Neural crest cell (in vitro differentiated cells): ENCODE measurements around the gene FBXL3. TPM values are rescaled to one million over a fixed set of nuclear protein-coding genes. Genes with fewer than 3 reads are reported as not detected.

Source experiments
- DNase-seq: peaks from one replicate; pipeline ENCODE4 v3.0.0; 2021; ENCODE audit warnings: low read depth, mixed read lengths, low spot score
- H3K27ac Mint-ChIP-seq: one replicate; pipeline ENCODE4 v1.8.0; 2021; ENCODE audit warnings: mild to moderate bottlenecking, mixed read lengths; ENCODE audit not compliant: unreplicated experiment
- H3K27me3 Mint-ChIP-seq: 2 replicates; pipeline ENCODE4 v1.8.0; 2021; ENCODE audit warnings: low read depth, mild to moderate bottlenecking, mixed read lengths
- H3K36me3 Mint-ChIP-seq: 2 replicates; pipeline ENCODE4 v1.8.0; 2021; ENCODE audit warnings: low read depth, mild to moderate bottlenecking, mixed read lengths
- H3K4me1 Mint-ChIP-seq: 2 replicates; pipeline ENCODE4 v1.8.0; 2021; ENCODE audit warnings: mixed read lengths
- H3K4me3 Mint-ChIP-seq: one replicate; pipeline ENCODE4 v1.8.0; 2021; ENCODE audit warnings: mild to moderate bottlenecking, mixed read lengths
- H3K9me3 Mint-ChIP-seq: 2 replicates; pipeline ENCODE4 v1.8.0; 2021; ENCODE audit warnings: mixed read lengths
- CTCF ChIP-seq: fragments of 200-600 bp; sonication (generic); conservative IDR thresholded peaks from 2 replicates; pipeline ENCODE4 v1.5.0; 2021; ENCODE audit warnings: antibody characterized with exemption, mild to moderate bottlenecking
- total RNA-seq: library from RNA; stranded (reverse); gene quantifications from 2 replicates; pipeline ENCODE4 v1.2.1, GENCODE V29; 2021

The FBXL3 gene
- total RNA-seq, 1 donor from 2014 or later = 21.7 TPM

DNA sequence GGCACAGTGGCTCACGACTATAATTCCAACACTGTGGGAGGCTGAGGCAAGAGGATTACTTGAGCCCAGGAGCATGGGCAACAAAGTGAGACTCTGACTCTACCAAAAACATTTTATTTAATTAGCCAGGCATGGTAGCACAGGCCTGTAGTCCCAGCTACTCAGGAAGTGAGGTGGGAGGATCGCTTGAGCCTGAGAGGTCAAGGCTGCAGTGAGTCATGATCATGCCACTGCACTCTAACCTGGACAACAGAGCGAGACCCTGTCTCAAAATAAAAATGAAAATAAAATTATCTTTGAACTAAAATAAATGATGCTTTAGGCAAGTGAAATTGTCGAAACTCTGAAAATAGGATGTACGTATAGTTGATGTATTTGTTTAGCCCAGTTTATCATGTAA is 43.3 kb downstream of the FBXL3 start:
- H3K4me1 Mint-ChIP-seq = peaks cover 5% of the 10 kb centered on the region
- H3K27me3 Mint-ChIP-seq = peaks cover 37% of the 10 kb centered on the region
- TF ChIP-seq CTCF = no peak
- H3K27ac Mint-ChIP-seq = no peak overlapping the region
- H3K4me3 Mint-ChIP-seq = no peak overlapping the region
- peaks cover 3% of the 10 kb centered on the region for H3K9me3 Mint-ChIP-seq
- H3K36me3 Mint-ChIP-seq = no peaks in the 10 kb centered on the region
- no peak for DNase-seq

GRCh38 chr13:76982061-76982460 is 44.9 kb downstream of the FBXL3 start:
- TF ChIP-seq CTCF = no peak
- H3K4me1 Mint-ChIP-seq = peaks cover 5% of the 10 kb centered on the region
- H3K27ac Mint-ChIP-seq = no peak overlapping the region

GRCh38 chr13:76980075-76980718 is 46.8 kb downstream of the FBXL3 start:
- peaks cover 35% of the 10 kb centered on the region for H3K27me3 Mint-ChIP-seq
- no peaks in the 10 kb centered on the region for H3K36me3 Mint-ChIP-seq
- no peak overlapping the region for H3K27ac Mint-ChIP-seq
- DNase-seq = peak; percentile 94
- TF ChIP-seq CTCF = peak; percentile 98
- H3K4me3 Mint-ChIP-seq = no peak overlapping the region
- no peaks in the 10 kb centered on the region for H3K9me3 Mint-ChIP-seq
- peaks cover 5% of the 10 kb centered on the region for H3K4me1 Mint-ChIP-seq

More at GRCh38 chr13:76982061-76982460, 44.9 kb downstream of the FBXL3 start:
- H3K4me3 Mint-ChIP-seq = no peak overlapping the region
- no peaks in the 10 kb centered on the region for H3K36me3 Mint-ChIP-seq
- peaks cover 44% of the 10 kb centered on the region for H3K27me3 Mint-ChIP-seq
- DNase-seq = no peak
- peaks cover 3% of the 10 kb centered on the region for H3K9me3 Mint-ChIP-seq

DNA sequence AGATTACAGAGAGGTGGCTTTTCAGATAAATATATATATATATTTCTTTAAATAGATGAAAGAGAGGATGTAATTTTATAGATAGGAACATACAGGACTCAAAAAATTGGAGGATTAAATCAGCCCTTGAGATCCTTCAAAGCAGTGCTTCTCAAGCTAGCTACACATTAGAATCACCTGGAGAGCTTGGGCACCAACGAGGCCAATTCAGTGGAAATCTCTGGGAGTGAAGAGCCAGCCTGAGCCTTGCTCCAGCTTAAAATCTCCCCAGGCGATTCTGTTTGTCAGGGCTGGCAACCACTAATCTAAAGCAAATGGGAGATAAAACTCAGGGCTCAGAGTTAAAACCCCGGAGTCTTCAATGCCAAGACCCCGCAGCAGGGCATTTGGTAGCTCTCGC is 50.0 kb downstream of the FBXL3 start:
- TF ChIP-seq CTCF = no peak
- H3K4me3 Mint-ChIP-seq = no peak overlapping the region
- H3K36me3 Mint-ChIP-seq = no peaks in the 10 kb centered on the region
- H3K27ac Mint-ChIP-seq = no peak overlapping the region
- H3K4me1 Mint-ChIP-seq = peaks cover 5% of the 10 kb centered on the region
- H3K27me3 Mint-ChIP-seq = peaks cover 29% of the 10 kb centered on the region
- DNase-seq = no peak
- no peaks in the 10 kb centered on the region for H3K9me3 Mint-ChIP-seq

- no peak for DNase-seq
- peaks cover 5% of the 10 kb centered on the region for H3K4me1 Mint-ChIP-seq
- no peaks in the 10 kb centered on the region for H3K9me3 Mint-ChIP-seq
- no peak for TF ChIP-seq CTCF
- no peak overlapping the region for H3K27ac Mint-ChIP-seq
- H3K4me3 Mint-ChIP-seq = no peak overlapping the region
- no peaks in the 10 kb centered on the region for H3K36me3 Mint-ChIP-seq
- peaks cover 24% of the 10 kb centered on the region for H3K27me3 Mint-ChIP-seq
Observed at GRCh38 chr13:76976490-76976889, 50.5 kb downstream of the FBXL3 start.
